ENCODE measurements around the gene CYTH4.
"Not testable (repeated sequence)": the region's sequence is repeated elsewhere in the genome, so short reads cannot be mapped to it uniquely, and the experiment has no call there.

CYTH4 gene

DNA sequence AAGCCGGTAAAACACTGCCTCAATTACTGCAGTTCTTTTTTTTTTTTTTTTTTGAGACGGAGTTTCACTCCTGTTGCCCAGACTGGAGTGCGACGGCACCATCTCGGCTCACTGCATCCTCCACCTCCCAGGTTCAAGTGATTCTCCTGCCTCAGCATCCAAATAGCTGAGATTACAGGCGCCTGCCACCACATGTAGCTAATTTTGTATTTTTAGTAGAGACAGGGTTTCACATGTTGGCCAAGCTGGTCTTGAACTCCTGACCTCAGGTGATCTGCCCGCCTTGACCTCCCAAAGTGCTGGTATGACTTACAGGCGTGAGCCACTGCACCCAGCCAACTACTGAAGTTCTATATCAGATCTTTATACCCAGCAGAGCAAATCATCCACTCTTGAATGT, 30.5 kb upstream of the CYTH4 start:
- DNase-seq, result not testable (repeated sequence)

DNA sequence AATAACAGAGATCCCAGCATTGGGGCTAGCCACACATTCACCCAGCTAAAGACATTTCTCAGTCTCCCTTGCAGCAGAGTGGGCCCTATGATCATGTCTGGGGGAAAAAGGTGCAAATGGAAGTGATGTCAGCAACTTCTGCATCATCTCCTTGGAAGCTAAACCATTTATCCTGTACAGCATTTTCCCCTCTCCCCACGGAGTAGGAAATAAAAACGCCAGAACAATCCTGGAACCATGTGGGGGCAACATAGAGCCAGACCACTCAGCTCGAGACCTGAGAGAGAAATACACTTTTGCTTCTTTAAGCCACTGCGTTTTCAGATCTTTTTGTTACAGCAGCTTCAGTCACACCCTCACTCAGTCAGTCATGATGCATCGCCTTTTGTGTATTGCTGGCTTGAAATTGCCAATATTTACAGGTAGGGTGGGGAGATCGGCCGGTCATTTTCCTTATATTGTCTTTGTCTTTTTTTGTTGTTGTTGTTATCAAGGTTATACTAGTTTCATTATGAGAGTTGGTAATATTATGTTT, 29.1 kb upstream of the CYTH4 start:
- DNase-seq, result no peak

DNA sequence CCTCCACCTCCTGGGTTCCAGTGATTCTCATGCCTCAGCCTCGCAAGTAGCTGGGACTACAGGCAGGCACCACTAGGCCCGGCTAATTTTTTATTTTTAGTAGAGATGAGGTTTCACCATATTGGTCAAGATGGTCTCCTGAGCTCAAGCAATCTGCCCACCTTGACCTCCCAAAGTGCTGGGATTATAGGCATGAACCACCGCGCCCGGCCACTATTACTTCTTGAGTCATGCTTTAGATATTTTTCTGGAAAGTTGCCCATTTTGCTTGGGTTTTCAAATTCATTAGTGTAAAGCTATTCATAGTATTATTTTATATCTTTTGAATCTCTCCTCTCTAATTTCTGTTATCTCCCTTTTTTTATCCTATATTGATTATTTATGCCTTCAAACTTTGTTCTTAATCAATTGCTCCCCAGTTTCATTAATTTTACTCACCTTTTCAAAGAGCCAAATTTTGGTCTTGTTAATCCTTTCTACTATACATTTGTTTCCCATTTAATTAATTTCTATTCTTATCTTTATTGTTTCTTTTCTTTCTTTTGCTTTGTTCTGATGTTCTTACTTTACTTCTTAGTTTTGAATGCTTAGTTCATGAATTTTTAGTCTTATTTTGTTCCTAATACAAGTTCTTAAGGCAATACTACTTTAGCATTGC, 28.0 kb upstream of the CYTH4 start:
- DNase-seq, result no peak

DNA sequence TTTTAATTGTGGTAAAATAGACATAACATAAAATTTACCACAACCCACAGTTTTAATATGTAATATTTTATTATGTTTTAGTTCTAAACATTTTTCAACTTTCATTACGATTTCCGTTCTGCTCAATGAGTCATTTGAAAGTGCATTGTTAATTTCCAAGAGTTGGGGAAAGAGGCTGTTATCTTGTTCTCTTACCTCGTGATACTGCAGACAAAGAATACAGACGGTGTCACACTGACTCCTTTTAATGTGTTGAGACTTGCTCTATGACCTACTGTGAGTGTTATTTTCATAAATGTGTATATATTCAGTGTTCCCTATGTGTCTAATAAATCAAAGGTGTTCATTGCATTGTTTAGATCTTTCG, 27.5 kb upstream of the CYTH4 start:
- no peak for DNase-seq

DNA sequence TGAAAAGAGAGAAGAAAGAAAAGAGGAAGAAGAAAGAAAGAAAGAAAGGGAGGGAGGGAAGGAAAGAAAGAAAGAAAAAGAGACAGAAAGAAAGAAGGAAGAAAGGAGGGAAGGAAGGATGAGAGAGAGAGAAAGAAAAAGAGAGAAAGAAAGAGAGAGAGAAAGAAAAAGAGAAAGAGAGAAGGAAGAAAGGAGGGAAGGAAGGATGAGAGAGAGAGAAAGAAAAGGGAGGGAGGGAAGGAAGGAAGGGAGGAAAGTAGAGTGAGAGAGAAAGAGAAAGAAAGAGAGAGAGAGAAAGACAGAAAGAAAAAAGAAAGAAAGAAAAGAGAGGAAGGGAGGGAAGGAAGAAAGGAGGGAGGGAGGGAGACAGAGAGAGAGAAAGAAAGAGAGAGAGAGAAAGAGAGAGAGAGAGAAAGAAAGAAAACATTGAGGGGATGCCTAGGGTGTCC, 26.7 kb upstream of the CYTH4 start:
- DNase-seq, result no peak

DNA sequence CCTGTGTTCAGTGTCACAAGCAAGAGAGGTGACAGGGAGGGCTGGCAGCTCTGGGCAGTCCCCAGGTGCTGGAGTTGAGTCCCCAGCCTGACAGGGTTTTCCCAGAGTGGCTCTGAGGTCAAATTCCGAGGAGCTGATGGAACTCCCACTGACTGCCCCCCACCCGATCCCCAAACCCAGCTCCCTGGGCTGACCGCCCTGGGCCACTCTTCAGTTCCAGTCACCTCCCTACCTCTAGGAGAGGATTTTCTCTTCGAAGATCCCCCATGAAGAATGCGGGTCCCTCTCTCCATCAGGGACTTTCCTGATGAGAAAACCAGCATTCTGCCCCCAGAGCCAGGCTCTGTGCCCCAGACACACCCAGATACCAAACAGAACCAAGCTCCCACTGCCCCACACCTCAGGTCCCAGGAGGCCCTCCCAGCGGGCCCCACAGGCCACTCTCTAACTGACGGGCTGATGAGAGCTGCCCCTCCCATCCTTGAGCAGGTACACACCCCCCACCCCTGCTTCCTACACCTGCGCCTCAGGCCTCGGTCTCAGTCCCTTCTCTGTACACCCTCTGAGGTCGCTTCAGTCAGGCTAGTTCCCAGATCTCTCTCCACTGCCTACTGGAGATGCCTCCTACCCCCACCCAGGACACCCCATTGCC, 26.1 kb upstream of the CYTH4 start:
- DNase-seq, result no peak

DNA sequence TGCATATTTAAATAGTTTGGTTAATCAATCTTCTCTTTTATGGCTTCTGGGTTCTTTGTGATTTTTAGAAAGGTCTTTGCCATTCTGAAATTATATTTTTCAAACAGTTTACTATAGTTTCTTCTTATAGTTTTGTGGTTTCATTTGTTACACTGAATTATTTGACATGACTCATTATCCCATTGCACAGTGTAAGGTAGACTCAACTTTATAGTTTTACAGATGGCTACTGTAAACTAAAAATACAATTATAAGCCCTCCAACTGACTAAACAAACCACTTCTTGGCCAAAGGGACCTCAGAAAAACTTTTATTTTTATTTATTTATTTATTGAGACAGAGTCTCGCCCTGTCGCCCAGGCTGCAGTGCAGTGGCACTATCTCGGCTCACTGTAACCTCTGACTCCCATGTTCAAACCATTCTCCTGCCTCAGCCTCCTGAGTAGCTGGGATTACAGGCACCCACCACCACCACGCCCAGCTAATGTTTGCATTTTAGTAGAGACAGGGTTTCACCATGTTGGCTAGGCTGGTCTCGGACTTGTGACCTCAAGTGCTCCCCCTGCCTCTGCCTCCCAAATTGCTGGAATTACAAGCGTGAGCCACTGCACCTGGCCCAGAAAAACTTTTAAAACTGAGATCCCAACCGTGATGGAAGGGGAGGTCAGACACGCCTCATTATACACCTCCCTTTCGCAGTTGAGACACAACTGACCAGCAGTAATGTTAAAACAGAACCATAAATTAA, 24.1 kb upstream of the CYTH4 start:
- no peak for DNase-seq

DNA sequence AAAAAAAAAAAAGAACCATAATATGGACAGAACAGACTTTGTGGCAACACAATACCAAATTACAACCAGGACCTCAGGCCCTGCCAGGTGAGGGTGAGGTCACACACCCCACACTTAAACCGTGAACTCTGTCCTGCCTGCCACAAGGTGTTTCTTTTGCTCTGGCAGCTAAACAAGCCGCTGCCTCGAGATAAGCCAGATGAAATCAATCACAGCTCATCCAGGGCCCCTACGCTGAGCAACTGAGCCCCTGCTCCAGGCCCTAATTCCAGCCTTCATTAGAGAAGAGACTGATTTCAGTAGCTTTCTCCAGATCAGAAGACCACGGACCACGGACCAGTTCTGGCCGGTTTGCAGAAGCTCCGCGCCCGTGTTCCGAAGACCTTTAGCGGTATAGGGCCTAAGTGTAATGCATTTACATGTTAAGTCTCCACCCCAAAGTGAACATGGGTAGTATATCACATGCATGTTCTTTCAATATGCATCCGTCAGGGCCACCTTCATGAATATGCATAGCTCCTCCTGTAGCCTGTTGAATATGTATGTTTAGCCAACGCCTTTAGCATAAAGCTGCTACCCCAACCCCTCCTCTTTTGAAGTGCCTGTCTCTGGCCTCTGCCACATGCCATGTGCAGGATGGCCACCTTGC, 23.4 kb upstream of the CYTH4 start:
- no peak for DNase-seq

DNA sequence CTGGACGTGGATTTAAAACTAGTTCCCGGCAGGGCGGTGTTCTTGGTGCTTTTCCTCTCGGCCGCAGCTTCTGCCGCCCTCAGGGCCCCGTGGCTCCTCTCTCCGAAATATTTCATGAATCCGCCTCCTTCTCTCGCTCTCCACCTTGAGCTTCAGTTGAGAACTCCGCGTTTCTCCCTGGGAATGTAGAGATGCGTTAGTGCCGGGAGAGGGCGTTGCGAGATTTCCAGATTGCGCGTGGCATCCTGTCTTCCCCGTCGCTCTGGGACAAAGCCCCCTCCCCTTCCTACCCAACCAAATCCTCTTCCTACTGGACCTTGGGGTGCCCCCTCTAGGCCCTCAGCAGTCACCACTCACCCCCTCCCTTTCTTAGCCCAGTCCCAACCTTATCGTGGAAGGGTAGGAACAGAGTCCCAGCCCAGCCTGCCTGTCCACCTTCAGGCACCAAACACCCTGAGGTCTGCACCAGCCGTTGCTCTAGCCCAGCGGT, 22.7 kb upstream of the CYTH4 start:
- DNase-seq, result peak; percentile 64

DNA sequence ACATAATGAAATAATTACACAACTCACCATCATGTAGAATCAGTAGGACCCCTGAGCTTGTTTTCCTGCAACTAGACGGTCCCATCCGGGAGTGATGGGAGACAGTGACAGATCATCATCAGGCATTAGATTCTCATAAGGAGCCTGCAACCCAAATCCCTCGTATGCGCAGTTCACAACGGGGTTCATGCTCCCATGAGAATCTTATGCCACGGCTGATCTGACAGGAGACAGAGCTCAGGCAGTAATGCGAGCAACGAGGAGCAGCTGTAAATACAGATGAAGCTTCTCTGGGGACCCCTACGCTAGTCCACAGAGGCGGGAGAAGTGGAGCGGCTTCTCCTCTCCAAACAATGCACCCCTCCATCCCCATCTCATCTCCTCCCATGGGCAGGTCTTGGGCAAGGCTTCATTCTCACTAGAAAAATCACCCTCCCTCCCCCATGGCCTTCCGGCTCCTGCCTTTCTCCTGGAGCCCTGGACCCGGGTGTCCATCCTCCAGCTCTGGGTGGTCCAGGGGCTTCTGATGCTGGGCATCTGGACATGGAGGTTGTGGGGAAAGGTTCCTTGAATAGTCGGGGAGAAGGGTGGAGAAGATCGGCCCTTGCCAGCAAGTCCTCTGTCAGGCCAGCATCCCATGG, 22.0 kb upstream of the CYTH4 start:
- DNase-seq, result no peak

DNA sequence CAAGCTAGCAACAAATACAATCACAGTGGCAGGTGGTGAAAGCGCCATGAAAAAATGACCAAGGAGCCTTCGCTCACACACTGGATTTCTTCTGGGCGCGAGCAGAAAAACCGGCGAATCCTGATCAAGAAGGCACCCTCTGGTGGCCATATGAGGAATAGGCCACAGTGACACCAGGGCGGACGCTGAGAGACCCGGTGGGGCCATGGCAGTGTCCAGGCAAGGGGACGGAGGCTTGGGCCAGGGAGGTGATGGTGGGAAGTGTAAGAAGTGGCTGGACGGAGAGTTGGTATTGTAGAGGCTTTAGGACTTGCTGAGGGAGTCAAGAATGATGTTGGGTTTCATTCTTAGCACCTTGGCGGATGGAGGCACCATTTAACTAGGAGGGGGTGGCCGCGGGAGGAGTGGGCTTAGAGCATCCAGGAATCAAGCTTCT, 21.4 kb upstream of the CYTH4 start:
- DNase-seq, result peak; percentile 79

DNA sequence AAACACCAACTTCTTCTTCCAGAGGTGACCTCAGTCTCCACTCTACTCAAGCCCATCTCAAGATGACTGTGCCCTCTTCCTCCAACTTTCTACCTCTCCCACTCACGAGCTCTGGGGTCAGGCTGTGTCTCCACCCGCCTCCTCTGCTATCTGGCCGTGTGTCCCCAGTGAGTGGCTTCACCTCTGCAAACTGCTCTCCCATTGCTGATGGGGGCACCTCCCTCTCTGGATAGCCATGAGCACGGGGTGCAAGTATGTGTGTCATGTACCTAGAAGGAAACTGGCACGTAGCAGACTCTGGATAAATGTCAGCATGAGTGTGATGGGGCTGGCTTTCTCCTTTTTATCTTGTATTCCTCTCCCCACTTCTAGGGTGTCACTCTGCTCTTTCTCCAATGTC, 20.0 kb upstream of the CYTH4 start:
- DNase-seq, result no peak

DNA sequence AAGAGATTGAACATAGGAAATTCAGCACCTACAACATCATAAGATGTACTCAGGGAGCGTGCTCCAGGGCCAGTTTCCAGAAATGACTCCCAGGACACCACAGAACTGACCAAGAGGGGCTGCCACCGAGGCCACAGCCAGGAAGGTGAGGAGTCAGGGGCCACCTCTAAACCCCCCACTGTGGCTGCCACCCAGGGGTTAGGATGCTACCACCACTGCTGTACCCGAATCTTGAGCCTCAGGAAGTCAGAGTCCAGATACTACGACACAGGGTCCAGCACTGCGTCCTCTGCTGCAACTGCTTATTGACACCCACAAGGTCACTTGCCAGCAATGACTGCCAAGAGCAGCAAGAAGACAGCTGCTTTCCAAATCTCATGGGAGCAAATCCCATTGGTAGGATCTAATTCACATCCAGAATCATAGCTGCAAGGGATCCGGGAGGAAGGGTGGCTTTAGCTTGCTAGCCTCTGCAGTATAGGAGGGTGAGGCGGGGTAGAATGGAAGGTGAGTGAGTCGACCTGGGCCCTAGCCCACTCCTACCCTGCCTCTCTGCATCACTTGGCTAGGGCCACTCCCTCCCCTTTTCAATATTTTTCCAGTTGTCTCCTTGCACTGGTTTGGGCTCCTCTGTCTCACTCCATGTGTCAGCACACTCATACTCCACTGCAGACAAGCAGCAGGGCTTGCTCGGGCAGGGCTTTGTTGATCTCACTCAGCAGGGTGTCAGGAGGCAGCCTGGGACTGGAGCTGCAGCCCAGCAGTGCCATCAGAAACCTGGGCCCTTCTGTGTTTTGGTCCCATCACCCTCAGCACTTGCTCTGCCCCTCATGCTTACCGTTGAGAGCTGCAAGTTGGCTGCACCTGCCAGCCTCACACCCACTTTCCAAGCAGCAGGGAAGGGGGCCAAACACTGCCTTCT, 18.1 kb upstream of the CYTH4 start:
- DNase-seq, result no peak

DNA sequence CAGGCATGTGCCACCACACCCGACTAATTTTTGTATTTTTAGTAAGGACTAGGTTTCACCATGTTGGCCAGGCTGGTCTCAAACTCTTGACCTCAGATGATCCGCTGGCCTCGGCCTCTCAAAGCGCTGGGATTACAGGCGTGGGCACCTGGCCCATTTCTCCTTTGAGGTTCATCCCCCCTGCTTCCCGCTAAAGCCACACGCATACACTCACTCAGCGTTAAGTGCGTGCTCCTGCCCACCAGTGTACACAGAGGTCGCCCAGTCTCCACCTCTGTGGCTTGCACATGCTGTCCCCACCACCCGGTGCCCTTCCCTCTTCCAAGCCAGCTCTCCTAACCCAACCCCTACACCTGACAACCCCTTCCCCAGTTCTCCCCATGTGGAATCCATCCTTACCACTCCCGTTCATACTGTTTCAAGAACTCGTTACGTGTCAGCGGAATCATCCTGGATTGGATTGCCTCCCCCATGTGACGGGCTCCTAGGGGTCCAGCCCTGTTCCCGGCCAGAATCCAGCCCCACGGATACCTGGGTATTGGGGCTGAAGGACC, 15.7 kb upstream of the CYTH4 start:
- DNase-seq, result no peak

DNA sequence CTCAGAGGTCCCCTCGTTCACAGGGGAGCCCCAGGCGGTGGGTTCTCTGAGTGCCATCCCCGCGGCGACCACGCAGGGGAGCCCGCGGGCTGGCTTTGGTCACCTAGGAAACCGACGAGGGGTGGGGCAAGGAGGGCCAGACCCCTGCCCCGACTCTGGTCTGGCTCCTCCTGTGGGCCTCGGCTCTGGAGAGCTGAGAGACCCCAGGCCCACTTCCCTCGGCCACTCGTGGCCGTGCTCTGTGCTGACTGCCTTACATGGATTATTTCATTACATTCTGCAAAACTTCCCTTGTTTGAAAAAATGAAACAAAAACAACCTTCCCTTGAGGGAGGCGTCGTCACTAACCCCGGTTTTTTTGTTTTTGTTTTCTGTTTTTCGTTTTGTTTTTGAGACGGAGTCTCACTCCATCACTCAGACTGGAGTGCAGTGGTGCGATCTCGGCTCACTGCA, 15.1 kb upstream of the CYTH4 start:
- DNase-seq, result peak; percentile 77

DNA sequence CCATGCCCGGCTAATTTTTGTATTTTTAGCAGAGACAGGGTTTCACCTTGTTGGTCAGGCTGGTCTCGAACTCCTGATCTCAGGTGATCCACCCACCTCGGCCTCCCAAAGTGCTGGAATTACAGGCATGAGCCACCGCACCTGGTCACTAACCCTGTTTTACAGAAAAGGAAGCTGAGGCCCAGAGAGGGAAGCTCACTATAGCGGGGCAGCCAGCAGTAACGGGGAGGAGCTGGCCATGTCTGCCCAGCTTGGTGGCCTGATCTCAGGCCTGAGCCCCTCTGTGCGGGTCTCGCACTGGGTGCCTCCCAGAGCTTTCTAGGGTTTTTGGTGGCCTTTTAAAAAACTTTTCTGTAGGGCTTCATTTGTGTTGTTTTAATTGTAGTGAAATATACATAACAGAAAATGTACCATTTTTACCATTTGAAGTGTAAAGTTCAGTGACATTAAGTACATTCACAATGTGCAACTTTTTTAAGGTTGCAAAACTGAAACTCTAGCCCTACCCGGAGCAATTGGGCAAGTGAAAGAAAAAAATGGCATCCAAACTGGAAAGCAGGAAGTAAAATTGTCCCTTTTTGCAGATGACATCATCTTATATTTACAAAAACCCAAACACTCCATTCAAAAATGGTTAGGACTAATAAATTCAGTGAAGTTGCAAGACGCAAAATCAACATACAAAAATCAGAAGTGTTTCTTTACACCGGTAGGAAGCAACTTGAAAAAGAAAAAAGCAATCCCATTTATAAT, 14.5 kb upstream of the CYTH4 start:
- DNase-seq, result peak; percentile 91

DNA sequence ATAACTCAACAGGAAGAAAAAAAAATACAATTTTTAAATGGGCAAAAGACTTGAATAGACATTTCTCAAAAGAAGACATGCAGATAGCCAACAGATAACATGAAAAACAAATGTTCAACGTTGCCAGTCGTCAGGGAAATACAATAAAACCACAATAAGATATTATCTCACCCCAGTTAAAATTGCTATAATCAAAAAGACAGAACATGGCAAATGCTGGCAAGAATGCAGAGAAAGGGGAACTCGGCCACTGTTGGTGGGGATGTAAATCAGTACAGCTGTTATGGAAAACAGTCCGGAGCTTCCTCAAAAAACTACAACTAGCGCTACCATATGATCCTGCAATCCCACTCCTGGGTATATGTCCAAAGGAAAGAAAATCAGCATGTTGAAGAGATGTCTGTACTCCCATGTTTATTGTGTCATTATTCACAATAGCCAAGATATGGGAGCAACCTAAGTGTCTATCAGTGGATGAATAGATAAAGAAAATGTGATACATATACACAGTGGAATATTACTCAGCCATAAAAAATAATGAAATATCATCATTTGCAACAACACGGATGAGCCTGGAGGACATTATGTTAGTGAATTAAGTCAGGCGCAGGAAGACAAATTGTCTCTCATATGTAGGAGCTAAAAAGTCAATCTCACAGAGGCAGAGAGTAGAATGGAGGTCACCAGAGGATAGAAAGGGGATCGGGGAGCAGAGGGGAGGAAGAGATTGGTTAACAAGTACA, 12.2 kb upstream of the CYTH4 start:
- DNase-seq, result peak; percentile 81

DNA sequence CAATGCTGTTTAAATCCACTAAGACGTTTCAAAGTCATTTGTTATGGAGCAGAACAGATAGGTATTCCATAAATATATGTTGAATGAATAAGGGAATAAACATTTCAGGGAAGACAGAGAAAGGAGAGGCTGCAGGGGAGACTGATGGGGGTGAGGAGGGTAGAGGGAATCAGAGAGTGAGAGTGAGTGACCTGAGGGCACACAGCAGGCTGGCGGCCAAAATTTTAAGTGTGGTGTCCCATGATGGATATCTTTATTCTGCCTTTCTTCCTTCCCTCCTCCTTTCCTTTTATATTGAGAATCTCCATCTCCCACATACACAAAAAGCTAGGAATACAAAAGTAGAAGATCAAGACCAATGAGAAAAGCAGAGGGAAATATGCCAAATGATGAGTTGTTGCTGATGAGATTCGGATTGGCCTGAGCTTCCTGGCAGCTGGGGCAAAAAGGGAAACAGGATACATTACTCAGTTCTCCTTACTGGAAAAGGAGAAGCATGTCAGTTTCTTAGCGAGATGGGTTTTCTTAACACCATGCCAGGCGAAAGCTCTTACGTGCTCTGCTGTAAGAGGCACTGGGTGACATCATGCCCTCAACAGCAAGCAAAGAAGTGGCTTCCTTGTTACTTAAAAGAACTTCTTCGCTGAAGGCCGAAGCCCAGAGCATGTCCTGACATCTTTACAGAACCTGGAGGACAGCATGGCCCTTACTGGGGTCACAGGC, 11.2 kb upstream of the CYTH4 start:
- DNase-seq, result peak; percentile 97

All from suppressor macrophage treated with lipopolysaccharide for 4 hours (primary cell).